Lung (tissue), 12 donors: ENCODE results near the gene PARVG. TPM values are rescaled to one million over a fixed set of nuclear protein-coding genes. Genes with fewer than 3 reads are reported as not detected.
A peak's percentile ranks its signal among the peaks of the same experiment; 100 is the strongest.

Experiments
- ATAC-seq: fragments of 200-7000 bp; cut with Tn5 transposase; one replicate; pipeline ENCODE4 v1.9.1; 2020; ENCODE audit warnings: moderate number of reproducible peaks; ENCODE audit not compliant: insufficient read depth, low FRiP score
- DNase-seq, 3 donors: peaks; one replicate each; pipeline ENCODE4 v3.0.0-alpha.2; 2013 to 2017
- H3K27ac ChIP-seq, 2 donors: one replicate each; pipeline ENCODE4 v1.5.1; 2013; ENCODE audit warnings: mild to moderate bottlenecking in 2 of 2, moderate library complexity in 2 of 2, control low read depth in 1 of 2, inconsistent platforms in 1 of 2, low read depth in 1 of 2, low read length in 1 of 2
- H3K27me3 ChIP-seq, 3 donors: one replicate each; pipeline ENCODE4 v1.5.1; 2013; ENCODE audit warnings: low read length in 2 of 3; ENCODE audit not compliant: control insufficient read depth in 3 of 3, insufficient read depth in 3 of 3
- H3K36me3 ChIP-seq, 4 donors: one replicate each; pipeline ENCODE4 v1.5.1; 2013; ENCODE audit warnings: low read length in 4 of 4, mild to moderate bottlenecking in 1 of 4, moderate library complexity in 1 of 4; ENCODE audit not compliant: control insufficient read depth in 4 of 4, insufficient read depth in 4 of 4
- H3K4me1 ChIP-seq, 5 donors: one replicate each; pipeline ENCODE4 v1.5.1; 2013; ENCODE audit warnings: low read length in 5 of 5, mild to moderate bottlenecking in 2 of 5, moderate library complexity in 1 of 5; ENCODE audit not compliant: control insufficient read depth in 5 of 5, insufficient read depth in 5 of 5
- H3K4me3 ChIP-seq: one replicate; pipeline ENCODE4 v1.5.1; 2013; ENCODE audit warnings: mild to moderate bottlenecking, control low read depth, moderate library complexity
- H3K9ac ChIP-seq, 2 donors: one replicate each; pipeline ENCODE4 v1.5.1; 2013; ENCODE audit warnings: low read length in 2 of 2, control low read depth in 1 of 2; ENCODE audit not compliant: insufficient read depth in 1 of 2
- H3K9me3 ChIP-seq, 4 donors: one replicate each; pipeline ENCODE4 v1.5.1; 2013; ENCODE audit warnings: low read length in 3 of 4, mild to moderate bottlenecking in 1 of 4, moderate library complexity in 1 of 4; ENCODE audit not compliant: control insufficient read depth in 4 of 4, insufficient read depth in 3 of 4
- WGBS, 2 donors: extraction: QIAGEN DNeasy Blood & Tissue Kit; methylation state at CpG; one replicate each; pipeline ENCODE4 v1.1.7; 2013; 5-methylcytosine and 5-hydroxymethylcytosine counted together
- polyA plus RNA-seq, 2 donors: library from polyadenylated mRNA; stranded (reverse); fragments of 200-250 nt; gene quantifications; one replicate each; pipeline ENCODE4 v1.2.1, GENCODE V29; 2013
- total RNA-seq, 2 donors: library from RNA; depleted of rRNA in 1 of 2; stranded (reverse); fragments of >200 nt in 1 of 2; gene quantifications; one replicate each; pipeline ENCODE4 v1.2.1, GENCODE V29; 2014 to 2021
- TF ChIP-seq, protein P1 (sequence below): IDR thresholded peaks from 2 replicates; pipeline ENCODE4 v1.5.1; 2012; ENCODE audit warnings: mild to moderate bottlenecking; ENCODE audit errors: control extremely low read depth, extremely low read depth
- donor health status: control.
- donor health status: control.
- donor health status: Bipolar disorder and iron deficiency.
- donor health status: healthy.
- donor health status: DM: yes; HTN: yes; CAD: no.

The PARVG gene
- total and polyA plus RNA-seq, 4 donors, result 20.4 to 67.4 (median 48.7) TPM

DNA sequence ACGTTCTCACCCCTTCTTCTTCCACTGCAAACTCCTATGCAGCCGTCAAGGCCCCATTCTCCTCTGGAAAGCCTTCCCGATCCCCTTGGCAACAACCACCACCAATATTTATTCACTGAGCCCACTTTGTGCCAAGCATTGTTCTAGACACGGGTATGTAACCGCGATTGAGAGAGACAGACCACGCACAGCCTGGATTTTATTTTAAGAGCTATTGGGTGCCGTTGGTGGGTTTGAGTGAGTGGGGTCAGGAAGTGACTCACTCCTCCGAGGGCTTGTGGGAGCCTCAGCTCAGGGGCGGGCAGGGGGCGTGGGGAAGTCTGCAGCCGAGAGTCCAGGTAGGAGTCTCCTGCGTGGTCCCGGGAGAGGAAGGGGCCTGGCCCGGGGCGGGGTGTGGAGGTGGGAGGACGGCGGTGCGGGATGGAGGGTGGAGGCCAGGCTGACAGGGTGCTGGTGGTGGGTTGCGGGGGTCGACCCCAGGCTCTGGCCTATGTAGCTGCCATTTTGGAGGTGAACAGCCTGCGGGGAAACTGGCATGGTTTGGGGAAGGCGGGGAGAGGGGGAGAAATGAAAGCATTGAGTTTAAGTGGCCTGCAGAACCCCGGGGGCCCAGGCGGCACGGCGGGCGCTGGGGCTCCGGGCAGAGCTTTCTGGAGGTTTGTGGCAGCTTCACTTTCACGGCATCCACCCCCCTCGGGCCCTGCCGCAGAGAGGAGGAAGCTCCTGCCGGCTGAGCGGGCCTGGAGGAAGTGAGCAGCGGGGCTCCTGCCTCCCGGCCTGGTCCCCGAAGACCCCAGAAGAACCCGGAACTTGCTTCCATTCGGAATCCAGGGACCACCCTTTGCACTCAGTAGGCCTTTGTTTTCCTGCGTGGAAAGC lies 547 bp downstream of the PARVG start:
- ATAC-seq, result peak; percentile 27
- no peak overlapping the region for H3K9ac ChIP-seq
- no peak for DNase-seq

DNA sequence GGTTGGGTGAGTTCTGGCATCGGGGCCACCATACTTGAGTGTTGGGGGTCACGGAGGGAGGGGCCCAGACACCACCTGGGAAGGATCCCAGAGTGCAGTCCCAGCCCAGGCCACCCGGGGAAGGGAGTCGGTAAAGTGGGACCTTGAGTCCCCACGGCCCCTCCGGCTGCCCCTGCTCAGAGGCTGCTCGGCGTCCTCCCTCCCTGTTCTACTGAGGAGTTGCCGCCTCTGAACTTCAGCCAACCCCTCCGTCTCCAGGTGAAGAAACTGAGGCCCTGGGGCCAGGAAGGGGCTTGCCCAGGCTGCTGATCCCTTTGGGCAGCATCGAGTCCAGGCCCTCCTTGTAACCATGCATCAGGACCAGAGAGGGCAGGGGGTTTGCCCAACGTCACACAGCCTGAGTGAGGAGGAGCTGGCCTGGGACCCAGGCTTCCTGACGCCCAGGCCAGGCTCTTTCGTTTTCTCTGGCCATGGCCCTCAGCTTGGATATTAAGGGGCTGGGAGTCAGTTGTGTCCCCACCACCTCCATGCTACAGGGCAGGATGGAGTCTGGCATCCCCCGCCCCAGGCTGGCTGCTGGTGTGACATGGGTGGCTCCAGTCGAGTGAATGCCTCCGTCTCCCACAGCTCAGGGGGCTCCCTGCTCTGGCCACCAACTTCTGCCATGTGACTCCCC lies 1.3 kb downstream of the PARVG start:
- Histone ChIP-seq H3K4me1 (peaks cover 0 to 4% (median 0%) of the 10 kb centered on the region in 5 donors), H3K36me3 (no peaks in the 10 kb centered on the region), H3K9me3 (peaks cover 0 to 5% (median 0%) of the 10 kb centered on the region in 4 donors), H3K27me3 (peaks cover 0 to 6% (median 0%) of the 10 kb centered on the region in 3 donors), H3K27ac (peak overlapping the region in 1 of 2 donors; percentile 83), H3K9ac (no peak overlapping the region), H3K4me3 (no peak overlapping the region)
- DNase-seq, result no peak
- TF ChIP-seq, protein P1, sequence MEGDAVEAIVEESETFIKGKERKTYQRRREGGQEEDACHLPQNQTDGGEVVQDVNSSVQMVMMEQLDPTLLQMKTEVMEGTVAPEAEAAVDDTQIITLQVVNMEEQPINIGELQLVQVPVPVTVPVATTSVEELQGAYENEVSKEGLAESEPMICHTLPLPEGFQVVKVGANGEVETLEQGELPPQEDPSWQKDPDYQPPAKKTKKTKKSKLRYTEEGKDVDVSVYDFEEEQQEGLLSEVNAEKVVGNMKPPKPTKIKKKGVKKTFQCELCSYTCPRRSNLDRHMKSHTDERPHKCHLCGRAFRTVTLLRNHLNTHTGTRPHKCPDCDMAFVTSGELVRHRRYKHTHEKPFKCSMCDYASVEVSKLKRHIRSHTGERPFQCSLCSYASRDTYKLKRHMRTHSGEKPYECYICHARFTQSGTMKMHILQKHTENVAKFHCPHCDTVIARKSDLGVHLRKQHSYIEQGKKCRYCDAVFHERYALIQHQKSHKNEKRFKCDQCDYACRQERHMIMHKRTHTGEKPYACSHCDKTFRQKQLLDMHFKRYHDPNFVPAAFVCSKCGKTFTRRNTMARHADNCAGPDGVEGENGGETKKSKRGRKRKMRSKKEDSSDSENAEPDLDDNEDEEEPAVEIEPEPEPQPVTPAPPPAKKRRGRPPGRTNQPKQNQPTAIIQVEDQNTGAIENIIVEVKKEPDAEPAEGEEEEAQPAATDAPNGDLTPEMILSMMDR, result no peak
- 26 to 51% methylated on average over 16 to 17 of the region's 17 CpGs for WGBS, 2 donors
- ATAC-seq, result peak; percentile 24

More for the DNA sequence above, 547 bp downstream of the PARVG start:
- peaks cover 0 to 4% (median 0%) of the 10 kb centered on the region in 5 donors for H3K4me1 ChIP-seq
- WGBS, 2 donors, result 27 to 45% methylated on average over 37 to 40 of the region's 40 CpGs
- H3K9me3 ChIP-seq, result peaks cover 0 to 3% (median 0%) of the 10 kb centered on the region in 4 donors
- peaks cover 0 to 6% (median 0%) of the 10 kb centered on the region in 3 donors for H3K27me3 ChIP-seq
- peak overlapping the region in 1 of 2 donors; percentile 83 for H3K27ac ChIP-seq
- no peaks in the 10 kb centered on the region for H3K36me3 ChIP-seq
- TF ChIP-seq, protein P1, result no peak
- H3K4me3 ChIP-seq, result no peak overlapping the region

DNA sequence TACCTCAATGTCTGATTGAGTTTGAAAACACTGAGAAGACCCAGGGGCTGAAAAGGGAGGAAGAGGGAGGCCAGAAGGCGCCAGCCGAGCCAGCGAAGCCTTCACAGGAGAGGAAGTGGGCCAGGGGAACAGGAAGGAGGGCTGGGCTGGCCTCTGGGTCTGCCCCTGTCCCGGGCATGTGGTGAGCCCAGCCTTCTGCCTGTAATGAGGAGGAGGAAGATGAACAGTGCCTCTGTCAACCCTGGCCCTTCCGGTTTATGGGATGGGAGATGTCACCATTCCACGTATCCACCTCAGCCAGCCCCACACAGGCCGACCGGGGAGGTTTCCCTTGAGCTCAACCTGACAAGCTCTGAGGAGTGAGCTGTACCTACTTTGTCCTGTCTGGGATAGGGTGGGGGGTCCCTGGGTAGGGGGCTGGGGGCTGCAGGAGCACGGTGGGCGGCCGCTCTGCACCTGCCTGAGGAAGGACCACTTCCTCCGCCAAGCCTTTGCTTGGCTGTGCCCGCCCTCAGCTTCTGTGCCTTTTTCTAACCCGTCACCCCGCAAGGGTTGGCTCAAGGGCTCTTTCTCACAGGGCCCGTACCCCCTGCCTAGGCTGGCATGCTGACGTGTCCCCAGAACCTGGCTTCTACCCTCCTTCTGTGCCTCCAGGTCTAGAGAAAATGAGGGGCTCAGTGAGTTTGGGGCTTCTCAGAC lies 2.0 kb downstream of the PARVG start:
- Histone ChIP-seq H3K4me1 (peaks cover 0 to 4% (median 0%) of the 10 kb centered on the region in 5 donors), H3K4me3 (no peak overlapping the region), H3K27me3 (peaks cover 0 to 6% (median 0%) of the 10 kb centered on the region in 3 donors), H3K36me3 (no peaks in the 10 kb centered on the region), H3K27ac (peak overlapping the region in 1 of 2 donors; percentile 83), H3K9ac (no peak overlapping the region), H3K9me3 (peaks cover 0 to 5% (median 0%) of the 10 kb centered on the region in 4 donors)
- ATAC-seq, result peak; percentile 29
- TF ChIP-seq, protein P1, result no peak
- DNase-seq, result no peak
- 39 to 59% methylated on average over 17 of the region's 17 CpGs for WGBS, 2 donors
